DND-41 (cell line): Measurements from ENCODE around the gene KCNMA1.

Source experiments
- EZH2 ChIP-seq: IDR thresholded peaks from 3 replicates; pipeline ENCODE4 v1.6.1; 2012; ENCODE audit warnings: borderline replicate concordance, low read depth, mild to moderate bottlenecking, moderate library complexity, low read length, inconsistent platforms; ENCODE audit not compliant: severe bottlenecking
- TF ChIP-seq, protein P1 (sequence below): IDR thresholded peaks from 2 replicates; pipeline ENCODE4 v1.5.1; 2012; ENCODE audit warnings: borderline replicate concordance, low read length, moderate library complexity, mild to moderate bottlenecking; ENCODE audit not compliant: poor library complexity, severe bottlenecking; ENCODE audit errors: extremely low read depth

DNA sequence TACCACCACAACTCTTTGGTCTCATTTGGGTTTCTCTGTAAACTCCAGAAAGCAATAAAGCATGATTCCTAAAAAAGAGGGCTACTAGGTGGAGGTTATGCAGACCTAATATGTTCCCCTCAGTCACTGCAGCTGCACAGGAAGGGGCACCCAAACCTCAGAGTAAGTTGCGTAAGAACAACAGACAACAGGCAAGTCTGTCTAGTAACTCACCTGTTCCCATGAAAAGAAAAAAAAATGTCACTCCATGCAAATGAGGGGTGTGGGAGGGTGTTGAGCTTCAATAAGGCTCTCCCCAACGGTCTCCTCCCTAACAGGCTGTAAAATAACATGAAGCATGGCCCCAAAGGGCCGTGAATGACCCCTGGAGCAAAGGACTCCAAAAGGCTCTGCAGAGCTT, 461.4 kb downstream of the KCNMA1 start:
- TF ChIP-seq, protein P1, sequence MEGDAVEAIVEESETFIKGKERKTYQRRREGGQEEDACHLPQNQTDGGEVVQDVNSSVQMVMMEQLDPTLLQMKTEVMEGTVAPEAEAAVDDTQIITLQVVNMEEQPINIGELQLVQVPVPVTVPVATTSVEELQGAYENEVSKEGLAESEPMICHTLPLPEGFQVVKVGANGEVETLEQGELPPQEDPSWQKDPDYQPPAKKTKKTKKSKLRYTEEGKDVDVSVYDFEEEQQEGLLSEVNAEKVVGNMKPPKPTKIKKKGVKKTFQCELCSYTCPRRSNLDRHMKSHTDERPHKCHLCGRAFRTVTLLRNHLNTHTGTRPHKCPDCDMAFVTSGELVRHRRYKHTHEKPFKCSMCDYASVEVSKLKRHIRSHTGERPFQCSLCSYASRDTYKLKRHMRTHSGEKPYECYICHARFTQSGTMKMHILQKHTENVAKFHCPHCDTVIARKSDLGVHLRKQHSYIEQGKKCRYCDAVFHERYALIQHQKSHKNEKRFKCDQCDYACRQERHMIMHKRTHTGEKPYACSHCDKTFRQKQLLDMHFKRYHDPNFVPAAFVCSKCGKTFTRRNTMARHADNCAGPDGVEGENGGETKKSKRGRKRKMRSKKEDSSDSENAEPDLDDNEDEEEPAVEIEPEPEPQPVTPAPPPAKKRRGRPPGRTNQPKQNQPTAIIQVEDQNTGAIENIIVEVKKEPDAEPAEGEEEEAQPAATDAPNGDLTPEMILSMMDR: no peak
- no peak for TF ChIP-seq EZH2
